Activated CD8-positive, alpha-beta memory T cell treated with anti-CD3 and anti-CD28 coated beads, Interleukin-2, amount 50 U/mL, for 1 hour (primary cell): Measurements from ENCODE around the gene RSF1.
"Not testable (repeated sequence)": the region's sequence is repeated elsewhere in the genome, so short reads cannot be mapped to it uniquely, and the experiment has no call there.

Source experiments
- DNase-seq: peaks from one replicate; pipeline ENCODE4 v3.0.0-alpha.2; 2020; ENCODE audit errors: extremely low read depth

RSF1 gene

GRCh38 chr11:77820565-77821348 lies at the start of gene RSF1, which contains the start of gene AAMDC:
RSF1 (minus strand) TSS chr11:77820722; CDS start chr11:77820714, 8 bp downstream.
AAMDC (plus strand) TSS chr11:77821144; CDS start chr11:77842497, 21,353 bp downstream.
- DNase-seq = peak; percentile 94

GRCh38 chr11:77868744-77869143 lies 48.2 kb upstream of the RSF1 start:
- no peak for DNase-seq

- no peak for DNase-seq
Observed at GRCh38 chr11:77866336-77866735, 45.8 kb upstream of the RSF1 start.

GRCh38 chr11:77865805-77866204 lies 45.3 kb upstream of the RSF1 start:
- no peak for DNase-seq

- DNase-seq = not testable (repeated sequence)
Observed at GRCh38 chr11:77861444-77861843, 40.9 kb upstream of the RSF1 start.

GRCh38 chr11:77857906-77858457 lies 37.5 kb upstream of the RSF1 start:
- not testable (repeated sequence) for DNase-seq

- DNase-seq = no peak
Observed at GRCh38 chr11:77854838-77855237, 34.3 kb upstream of the RSF1 start.

GRCh38 chr11:77851503-77851902 lies 31.0 kb upstream of the RSF1 start:
- no peak for DNase-seq

- not testable (repeated sequence) for DNase-seq
Observed at GRCh38 chr11:77843700-77844099, 23.2 kb upstream of the RSF1 start.

GRCh38 chr11:77842441-77843121 lies 22.1 kb upstream of the RSF1 start:
- no peak for DNase-seq

- DNase-seq = no peak
Observed at GRCh38 chr11:77833302-77833701, 12.8 kb upstream of the RSF1 start.

GRCh38 chr11:77828926-77829325 lies 8.4 kb upstream of the RSF1 start:
- DNase-seq = no peak

GRCh38 chr11:77823775-77824174 lies 3.3 kb upstream of the RSF1 start:
- no peak for DNase-seq

- not testable (repeated sequence) for DNase-seq
Observed at GRCh38 chr11:77822126-77822525, 1.6 kb upstream of the RSF1 start.

- DNase-seq = no peak
Observed at GRCh38 chr11:77821349-77821851, 878 bp upstream of the RSF1 start.

- no peak for DNase-seq
Observed at GRCh38 chr11:77819921-77820564, 479 bp downstream of the RSF1 start.

- peak; percentile 67 for DNase-seq
Observed at GRCh38 chr11:77819411-77819920, 1.1 kb downstream of the RSF1 start.

GRCh38 chr11:77815459-77815858 lies 5.1 kb downstream of the RSF1 start:
- DNase-seq = no peak

- no peak for DNase-seq
Observed at GRCh38 chr11:77814848-77815247, 5.7 kb downstream of the RSF1 start.

GRCh38 chr11:77813256-77813655 lies 7.3 kb downstream of the RSF1 start:
- DNase-seq = no peak

GRCh38 chr11:77806993-77807392 lies 13.5 kb downstream of the RSF1 start:
- no peak for DNase-seq

GRCh38 chr11:77806415-77806814 lies 14.1 kb downstream of the RSF1 start:
- DNase-seq = no peak
